Stimulated activated CD8-positive, alpha-beta memory T cell treated with anti-CD3 and anti-CD28 coated beads, Interleukin-15, amount 100 ng/mL, for 1 hour (primary cell): ENCODE data around the gene SPSB1.

Experiments used
- DNase-seq: peaks from one replicate; pipeline ENCODE4 v3.0.0-alpha.2; 2020; ENCODE audit warnings: low read depth

Gene SPSB1

GRCh38 chr1:9319789-9320519, 27.3 kb downstream of the SPSB1 start:
- DNase-seq = no peak

DNA sequence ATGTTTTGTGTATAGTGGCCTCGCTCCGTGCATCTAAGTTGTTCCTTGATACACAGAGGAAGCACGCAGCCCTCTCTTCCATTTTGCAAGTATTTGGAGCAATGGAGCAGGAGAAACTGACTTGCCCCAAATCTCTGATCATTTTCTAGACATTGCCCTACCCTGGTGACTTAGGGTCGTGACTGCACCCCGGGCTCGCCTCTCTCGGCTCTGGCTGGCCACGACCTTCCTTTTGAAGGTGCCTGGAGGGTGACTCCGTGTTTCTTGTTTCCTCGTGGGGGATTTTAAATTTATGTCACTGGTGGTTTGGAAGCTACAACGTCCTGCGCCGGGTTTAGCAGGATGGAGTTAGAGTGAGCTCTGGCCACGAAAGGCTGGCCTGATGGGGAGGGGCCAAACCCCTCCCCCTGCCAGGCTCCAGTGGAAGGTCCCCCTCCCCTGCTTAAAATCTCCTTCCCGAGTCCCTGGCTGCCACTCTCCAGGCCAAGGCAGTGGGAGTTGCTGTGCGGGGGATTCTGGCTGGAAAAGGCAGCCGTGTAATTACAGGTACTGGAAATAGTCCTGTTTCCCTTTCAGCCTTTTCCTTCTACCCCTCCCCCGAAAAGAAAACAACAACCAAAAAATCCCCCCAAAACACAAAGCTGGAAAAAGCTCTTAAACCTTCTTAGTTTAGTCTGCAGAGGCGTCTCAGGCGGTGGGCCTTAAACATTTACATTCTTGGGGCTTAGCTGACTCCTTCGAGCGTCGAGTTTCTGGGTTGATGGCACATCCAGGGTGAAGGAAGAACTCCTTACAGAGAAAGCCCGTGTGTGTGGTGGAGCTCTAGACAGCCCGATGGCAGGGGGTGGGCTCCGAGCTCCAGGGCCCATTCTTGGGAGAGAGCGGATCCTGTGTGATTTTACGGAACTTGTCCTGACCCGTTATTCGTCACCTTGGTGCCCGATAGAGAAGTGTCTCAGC, 28.1 kb downstream of the SPSB1 start:
- DNase-seq = no peak

- DNase-seq = no peak
Observed at GRCh38 chr1:9321480-9321849, 28.8 kb downstream of the SPSB1 start.

DNA sequence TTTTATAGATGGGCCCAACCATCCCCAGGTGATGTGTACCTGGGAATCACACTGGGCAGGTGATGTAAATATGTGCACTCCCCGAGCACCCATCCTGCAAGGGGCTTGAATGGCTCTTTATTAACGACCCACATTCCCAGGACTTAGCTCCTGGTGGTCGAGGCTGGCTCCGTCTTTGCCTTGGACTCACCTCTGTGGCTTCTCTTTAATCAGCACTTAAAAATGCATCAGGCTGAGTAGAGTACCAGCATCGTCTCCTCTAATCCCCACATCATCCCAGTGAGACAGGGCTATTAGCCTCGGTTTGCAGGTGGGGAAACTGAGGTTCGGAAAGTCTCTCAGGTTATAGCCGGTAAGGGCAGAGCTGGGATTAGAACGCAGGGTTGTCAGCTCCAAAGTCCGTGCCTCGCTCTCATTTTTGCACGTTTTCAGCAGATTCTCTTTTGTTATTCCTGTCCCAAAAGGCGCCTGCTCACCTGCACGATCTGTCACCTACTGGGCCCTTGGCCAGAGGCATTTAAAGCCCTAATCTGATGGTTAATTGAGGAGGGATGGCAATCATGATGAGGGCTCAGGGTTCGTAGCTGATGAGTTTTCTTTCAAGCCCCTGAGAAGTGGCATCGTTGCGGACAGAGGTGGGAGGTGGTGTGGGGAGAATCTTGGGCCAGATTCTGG, 29.4 kb downstream of the SPSB1 start:
- no peak for DNase-seq

- no peak for DNase-seq
Observed at GRCh38 chr1:9322661-9323244, 30.1 kb downstream of the SPSB1 start.

GRCh38 chr1:9324246-9325096, 31.8 kb downstream of the SPSB1 start:
- DNase-seq = no peak

- DNase-seq = no peak
Observed at GRCh38 chr1:9326596-9326995, 33.9 kb downstream of the SPSB1 start.

- no peak for DNase-seq
Observed at GRCh38 chr1:9328201-9328600, 35.5 kb downstream of the SPSB1 start.

GRCh38 chr1:9328715-9329114, 36.0 kb downstream of the SPSB1 start:
- DNase-seq = no peak

DNA sequence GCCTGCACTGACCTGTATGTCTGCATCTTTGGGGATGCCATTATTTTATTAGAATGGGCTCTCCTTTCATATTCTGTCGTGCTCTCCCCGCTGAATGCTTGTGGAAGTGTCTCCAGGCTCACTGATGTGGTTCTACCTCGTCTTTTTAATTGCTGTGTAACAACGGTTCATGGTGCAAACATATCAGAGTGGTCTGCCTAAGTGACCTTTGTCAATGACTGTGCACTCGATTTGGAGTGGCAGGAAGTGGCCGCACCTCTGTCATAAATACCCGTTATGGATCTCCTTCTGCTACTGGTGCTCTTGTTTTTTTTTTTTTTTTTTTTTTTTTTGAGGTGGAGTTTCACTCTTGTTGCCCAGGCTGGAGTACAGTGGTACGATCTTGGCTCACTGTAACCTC, 38.3 kb downstream of the SPSB1 start:
- DNase-seq = no peak

DNA sequence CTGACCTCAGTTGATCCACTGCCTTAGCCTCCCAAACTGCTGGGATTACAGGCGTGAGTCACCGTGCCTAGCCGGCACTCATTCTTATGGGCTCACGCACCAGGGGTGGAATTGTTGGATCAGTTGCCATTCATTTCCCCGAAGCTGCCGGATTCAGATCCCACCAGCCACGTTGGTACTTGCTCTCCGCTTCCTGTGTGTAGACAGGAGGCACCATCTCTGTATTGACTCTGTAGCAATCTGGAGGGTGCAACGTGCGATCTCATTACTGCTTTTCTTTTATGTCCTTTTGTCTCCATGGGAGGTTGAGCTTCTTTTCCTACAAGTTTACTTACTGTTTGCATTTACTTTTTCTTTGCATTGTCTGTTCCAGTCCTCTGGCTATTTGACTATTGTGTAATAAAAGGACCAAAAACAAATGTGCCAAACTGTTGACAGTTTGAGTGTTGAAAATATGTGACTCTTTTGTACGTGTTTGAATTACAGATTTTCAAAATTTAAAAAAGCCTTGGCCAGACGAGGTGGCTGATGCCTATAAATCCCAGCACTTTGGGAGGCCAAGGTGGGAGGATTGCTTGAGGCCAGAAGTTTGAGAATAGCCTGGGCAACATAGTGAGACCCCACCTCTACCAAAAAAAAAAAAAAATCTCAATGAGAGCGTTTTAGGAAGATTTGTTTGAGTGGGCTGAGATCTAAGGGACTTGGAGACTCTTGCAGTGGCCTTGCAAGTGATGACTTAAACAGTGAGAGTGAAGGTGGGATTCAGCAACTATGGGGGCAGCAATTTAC, 39.1 kb downstream of the SPSB1 start:
- DNase-seq = no peak

DNA sequence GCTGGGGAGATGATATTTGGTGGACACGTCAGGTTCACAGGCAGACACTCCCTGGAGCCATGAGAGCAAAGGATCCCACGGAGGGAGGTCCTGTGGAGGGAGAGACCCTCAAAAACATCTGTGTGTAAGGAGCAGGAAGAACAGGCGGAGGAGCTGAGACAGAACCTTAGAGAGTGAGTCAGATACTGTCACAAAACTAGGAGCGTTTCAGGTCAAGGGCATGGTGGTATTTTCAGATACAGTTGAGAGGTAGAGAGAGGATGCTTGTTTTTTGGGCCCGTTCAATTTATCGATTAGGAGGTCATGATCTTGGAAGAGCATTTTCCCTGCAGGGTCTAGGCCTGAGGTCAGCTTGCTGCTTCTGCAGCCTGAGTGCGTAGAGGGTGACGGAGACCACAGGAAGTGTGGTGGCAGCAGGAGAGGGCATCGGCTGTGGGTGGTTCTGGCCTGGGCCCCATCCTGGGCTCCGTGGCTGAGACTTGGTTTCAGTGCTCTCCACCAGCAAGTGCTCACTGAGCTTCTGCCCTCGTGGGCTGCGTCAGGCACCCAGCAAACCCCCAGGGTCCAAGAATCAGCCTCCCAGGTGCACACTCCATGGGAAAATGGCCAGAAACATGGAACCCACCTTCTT, 39.9 kb downstream of the SPSB1 start:
- DNase-seq = no peak

DNA sequence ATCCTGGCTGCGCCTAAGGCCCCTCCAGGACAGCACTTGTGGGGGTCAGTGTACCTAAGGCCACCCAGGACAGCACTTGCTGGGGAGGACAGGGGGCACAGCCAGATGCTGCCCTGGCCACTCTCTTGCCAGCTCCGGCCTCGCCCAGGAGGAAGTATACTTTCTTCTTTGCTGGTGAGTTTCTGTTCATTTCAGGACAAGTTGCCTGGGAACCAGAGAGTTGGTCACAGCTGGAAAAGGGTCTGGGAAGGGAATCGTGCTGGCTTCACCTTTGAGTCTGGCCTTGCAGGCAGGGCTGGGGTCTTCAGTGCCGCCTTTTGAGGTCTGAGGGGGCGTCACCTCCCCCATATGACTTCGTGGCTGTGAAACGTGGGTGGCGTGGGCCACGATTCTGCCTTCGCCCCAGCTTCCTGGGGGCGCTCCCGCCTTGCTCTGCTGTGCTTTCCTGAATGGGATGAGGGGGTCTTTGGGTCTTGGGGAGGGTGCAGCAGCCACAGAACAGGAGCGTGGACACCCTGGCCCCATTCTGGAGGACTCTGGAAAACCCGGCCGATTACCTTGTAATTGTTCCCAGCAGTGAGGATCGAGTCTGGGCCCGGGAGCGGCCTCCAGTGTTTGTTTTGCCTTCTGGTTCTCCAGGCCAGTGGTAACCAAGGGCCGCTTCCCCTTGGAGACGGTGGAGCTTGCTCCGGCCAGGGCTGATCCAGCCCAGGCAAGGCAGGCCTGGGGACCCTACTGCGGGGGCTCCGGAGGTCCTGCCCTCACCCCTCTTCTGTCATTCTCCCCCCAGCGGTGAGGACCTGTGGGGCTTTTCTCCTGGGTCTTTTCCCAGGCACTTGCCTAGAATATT, 45.9 kb downstream of the SPSB1 start:
- no peak for DNase-seq

- DNase-seq = no peak
Observed at GRCh38 chr1:9340172-9340854, 47.6 kb downstream of the SPSB1 start.

GRCh38 chr1:9340864-9341263, 48.2 kb downstream of the SPSB1 start:
- DNase-seq = no peak

DNA sequence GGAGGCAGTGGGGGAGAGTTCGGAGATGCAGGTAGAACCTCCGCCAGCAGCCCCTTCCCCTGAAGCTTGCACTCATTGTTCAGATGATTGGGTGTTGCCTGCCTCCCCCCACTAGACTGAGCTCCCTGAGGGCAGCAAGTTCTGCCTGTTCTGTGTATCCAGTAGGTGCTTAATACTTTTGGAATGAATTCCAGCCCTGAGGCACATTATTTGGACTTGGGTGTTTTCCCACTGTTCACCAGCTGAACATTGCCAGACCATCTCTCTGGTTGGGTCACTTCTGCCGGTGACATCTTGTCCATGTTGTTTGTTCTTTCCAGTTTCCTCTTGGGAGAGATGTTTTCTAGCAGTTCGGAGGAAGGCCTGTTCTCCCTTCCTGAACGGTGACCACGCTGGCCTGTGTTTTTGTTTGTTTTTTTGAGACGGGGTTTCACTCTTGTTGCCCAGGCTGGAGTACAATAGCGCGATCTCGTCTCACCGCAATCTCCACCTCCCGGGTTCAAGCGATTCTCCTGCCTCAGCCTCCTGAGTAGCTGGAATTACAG, 48.7 kb downstream of the SPSB1 start:
- DNase-seq = no peak

- no peak for DNase-seq
Observed at GRCh38 chr1:9343269-9343668, 50.6 kb downstream of the SPSB1 start.
